HL-60/S4 (cell line): ENCODE data around the gene ZSWIM3.

Source experiments
- in situ Hi-C: fragments of 300-500 bp; cut with MboI; formaldehyde crosslinking; loops from 2 replicates; pipeline ENCODE4 v1.14.3; 2022; ENCODE audit warnings: low sequenced_read_pairs

Gene ZSWIM3

DNA sequence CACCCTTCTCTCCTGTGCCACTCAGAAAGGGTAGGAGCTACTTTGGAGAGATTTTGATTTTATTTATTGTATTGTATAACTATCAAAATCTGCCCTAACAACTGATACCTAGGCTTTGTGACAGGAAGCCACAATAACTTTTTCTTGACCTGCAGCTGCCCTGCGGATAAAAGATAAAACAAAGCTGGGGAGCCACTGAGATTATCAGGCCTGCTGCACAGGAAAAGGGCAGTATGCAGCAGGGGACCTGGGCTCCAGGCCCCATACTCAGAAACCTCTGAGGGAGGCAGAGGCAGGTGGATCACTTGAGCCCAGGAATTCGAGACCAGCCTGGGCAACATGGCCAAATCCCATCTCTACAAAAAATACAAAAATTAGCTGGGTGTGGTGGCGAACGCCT is 24.8 kb upstream of the ZSWIM3 start:
- in situ Hi-C loops = no loop called here

GRCh38 chr20:45833030-45833882 is 24.2 kb upstream of the ZSWIM3 start, which contains the start of gene SNX21:
Gene SNX21, plus strand, starts transcription at chr20:45833799. Its CDS starts 121 bp downstream, at chr20:45833920.
- in situ Hi-C loops = no loop called here

GRCh38 chr20:45833883-45834796 is 23.3 kb upstream of the ZSWIM3 start:
- in situ Hi-C loops = no loop called here

GRCh38 chr20:45834797-45835161 is 22.6 kb upstream of the ZSWIM3 start:
- in situ Hi-C loops = no loop called here

DNA sequence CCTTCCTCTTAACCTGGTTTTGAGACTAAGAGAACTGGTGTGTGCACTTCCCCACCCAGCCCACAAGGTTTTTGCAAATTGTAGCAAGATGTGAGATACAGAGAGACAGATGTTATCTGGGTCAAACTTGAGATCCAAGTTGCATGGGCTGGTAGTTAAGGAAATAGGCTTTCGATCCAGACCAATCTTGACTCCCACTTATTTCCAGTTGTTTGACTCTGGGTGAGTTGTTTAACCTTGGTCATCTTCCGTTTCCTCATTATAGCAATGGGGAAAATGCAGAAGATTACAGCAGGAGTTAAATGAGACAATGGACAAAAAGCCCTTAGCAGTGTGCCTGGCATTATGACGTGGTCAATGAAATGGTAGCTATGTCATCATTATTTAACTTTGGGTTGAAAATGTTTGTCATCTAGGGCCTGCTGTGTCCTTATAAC is 22.1 kb upstream of the ZSWIM3 start:
- in situ Hi-C loops = no loop called here

DNA sequence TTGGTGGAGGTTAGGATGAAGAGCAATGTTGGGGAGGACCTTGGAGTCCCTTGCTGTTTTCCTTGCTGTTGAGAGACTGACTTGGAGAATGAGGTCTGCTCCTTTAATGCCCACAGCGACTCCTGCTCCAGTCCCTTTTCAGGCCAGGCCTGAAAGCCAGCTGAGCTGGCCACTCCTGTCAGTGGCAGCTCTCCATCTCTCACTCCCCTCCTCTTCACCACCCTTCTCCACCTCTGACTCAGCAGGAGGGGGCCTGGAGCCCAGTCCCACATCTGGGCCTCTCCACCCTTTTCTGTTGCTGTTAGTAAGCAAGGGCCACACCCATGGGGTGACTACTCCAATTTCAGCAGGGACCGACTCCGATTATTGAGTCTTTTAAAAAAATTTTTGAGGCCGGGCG is 21.6 kb upstream of the ZSWIM3 start:
- in situ Hi-C loops = no loop called here

GRCh38 chr20:45836841-45837240 is 20.6 kb upstream of the ZSWIM3 start:
- in situ Hi-C loops = no loop called here

- in situ Hi-C loops = no loop called here
Measured at GRCh38 chr20:45840700-45841198, 16.7 kb upstream of the ZSWIM3 start.

DNA sequence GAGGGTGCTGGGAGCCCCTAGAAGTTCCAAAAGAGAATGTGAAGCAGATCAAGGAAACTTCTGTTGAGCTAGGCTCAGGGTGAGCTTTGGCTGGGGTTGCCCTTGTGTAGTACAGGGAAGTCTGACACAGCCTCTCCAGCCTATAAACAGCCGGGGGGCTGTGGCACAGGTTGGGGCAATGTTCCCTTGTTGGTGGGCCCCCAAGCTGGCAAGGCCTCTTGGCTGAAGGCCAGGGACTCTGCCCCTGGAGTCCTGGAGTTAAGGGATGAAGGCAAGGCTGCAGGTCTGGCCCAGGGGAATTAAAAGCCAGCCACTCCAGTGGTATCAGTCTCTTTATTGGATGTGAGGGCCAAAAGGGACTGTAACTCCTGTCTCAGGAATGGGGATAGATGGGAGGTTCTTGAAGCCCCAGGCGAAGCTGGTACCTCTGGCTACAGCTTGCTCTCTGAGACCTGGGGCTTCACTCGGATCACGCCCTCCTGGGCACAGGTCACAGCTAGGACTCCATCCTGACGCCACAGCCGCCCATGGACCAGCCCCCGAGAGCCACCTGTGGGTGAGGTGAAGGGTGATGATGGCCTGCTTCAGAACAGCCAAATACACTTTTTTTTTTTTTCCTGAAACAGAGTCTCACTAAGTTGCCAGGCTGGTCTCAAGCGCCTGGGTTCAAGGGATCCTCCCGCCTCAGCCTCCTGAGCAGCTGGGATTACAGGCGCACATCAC is 15.8 kb upstream of the ZSWIM3 start:
- in situ Hi-C loops = no loop called here

- in situ Hi-C loops = no loop called here
Measured at GRCh38 chr20:45842169-45842812, 15.1 kb upstream of the ZSWIM3 start.

GRCh38 chr20:45843506-45843905 is 13.9 kb upstream of the ZSWIM3 start:
- in situ Hi-C loops = no loop called here

DNA sequence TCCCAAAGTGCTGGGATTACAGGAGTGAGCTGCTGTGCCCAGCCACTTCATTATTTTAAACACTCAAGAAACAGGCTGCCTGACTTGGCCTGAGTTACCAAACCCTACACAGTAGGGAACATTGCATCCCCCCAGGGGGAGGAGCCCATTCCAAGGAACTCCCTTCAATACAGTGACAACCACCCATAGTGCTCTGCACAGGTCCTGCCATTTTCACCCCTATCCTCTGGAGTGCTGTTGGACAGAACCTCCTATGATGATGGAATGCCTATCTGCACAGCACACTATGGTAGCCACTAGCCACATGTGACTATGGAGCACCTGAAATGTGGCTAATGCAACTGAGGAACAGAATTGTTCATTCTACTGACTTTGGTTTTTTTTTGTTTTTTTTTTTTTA is 12.0 kb upstream of the ZSWIM3 start:
- in situ Hi-C loops = no loop called here

GRCh38 chr20:45848421-45848820 is 9.0 kb upstream of the ZSWIM3 start:
- in situ Hi-C loops = no loop called here

DNA sequence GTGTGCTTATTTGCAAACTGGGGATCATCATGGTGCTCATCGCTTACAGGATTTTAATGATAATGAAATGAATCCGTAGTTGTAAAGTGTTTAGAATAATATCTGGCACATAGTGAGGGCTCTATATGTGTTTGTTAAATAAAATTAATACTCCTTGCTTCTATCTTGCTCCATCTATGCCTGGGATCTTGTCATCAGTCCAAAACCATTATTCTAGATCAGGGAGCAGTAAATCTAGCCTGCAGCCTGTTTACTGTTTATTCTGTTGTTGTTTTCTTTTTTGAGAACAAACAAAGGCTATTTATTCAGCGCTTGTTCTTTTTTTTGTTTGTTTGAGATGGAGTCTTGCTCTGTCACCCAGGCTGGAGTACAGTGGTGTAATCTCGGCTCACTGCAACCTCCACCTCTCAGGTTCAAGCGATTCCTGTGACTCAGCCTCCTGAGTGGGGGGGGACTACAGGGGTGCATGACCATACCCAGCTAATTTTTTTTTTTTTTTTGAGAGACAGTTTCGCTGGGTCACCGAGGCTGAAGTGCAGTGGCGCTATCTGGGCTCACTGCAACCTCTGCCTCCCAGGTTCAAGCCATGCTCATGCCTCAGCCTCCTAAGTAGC is 8.3 kb upstream of the ZSWIM3 start:
- in situ Hi-C loops = no loop called here

GRCh38 chr20:45850238-45850637 is 7.2 kb upstream of the ZSWIM3 start:
- in situ Hi-C loops = no loop called here

- in situ Hi-C loops = no loop called here
Measured at GRCh38 chr20:45850926-45851325, 6.5 kb upstream of the ZSWIM3 start.

DNA sequence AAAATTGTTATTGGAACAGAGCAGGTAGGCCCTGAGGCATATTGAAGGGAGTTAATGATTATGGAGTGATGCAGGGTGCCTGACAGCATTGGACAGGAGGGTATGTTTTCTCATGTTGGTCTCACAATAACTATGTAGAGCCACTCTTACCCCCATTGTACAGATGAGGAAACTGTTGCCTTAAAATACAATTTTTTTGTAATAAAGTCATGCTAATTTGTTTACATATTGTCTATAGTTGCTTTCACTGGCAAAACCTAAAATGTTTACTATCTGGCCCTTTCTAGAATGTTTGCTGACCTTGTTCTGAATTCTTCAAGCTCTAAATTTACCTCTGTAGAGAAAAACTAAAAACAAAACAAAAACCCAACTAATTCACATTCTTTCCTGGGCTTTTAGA is 5.9 kb upstream of the ZSWIM3 start:
- in situ Hi-C loops = no loop called here

GRCh38 chr20:45852326-45852725 is 5.1 kb upstream of the ZSWIM3 start:
- in situ Hi-C loops = no loop called here

GRCh38 chr20:45853484-45853883 is 3.9 kb upstream of the ZSWIM3 start:
- in situ Hi-C loops = no loop called here

- in situ Hi-C loops = no loop called here
Measured at GRCh38 chr20:45857882-45858216, 435 bp downstream of the ZSWIM3 start.
